ENCODE measurements around the gene MAN2A1.

- no peak for TF ChIP-seq CTCF (IDR thresholded peaks at IDR 0.05)
- TF ChIP-seq, protein P1, sequence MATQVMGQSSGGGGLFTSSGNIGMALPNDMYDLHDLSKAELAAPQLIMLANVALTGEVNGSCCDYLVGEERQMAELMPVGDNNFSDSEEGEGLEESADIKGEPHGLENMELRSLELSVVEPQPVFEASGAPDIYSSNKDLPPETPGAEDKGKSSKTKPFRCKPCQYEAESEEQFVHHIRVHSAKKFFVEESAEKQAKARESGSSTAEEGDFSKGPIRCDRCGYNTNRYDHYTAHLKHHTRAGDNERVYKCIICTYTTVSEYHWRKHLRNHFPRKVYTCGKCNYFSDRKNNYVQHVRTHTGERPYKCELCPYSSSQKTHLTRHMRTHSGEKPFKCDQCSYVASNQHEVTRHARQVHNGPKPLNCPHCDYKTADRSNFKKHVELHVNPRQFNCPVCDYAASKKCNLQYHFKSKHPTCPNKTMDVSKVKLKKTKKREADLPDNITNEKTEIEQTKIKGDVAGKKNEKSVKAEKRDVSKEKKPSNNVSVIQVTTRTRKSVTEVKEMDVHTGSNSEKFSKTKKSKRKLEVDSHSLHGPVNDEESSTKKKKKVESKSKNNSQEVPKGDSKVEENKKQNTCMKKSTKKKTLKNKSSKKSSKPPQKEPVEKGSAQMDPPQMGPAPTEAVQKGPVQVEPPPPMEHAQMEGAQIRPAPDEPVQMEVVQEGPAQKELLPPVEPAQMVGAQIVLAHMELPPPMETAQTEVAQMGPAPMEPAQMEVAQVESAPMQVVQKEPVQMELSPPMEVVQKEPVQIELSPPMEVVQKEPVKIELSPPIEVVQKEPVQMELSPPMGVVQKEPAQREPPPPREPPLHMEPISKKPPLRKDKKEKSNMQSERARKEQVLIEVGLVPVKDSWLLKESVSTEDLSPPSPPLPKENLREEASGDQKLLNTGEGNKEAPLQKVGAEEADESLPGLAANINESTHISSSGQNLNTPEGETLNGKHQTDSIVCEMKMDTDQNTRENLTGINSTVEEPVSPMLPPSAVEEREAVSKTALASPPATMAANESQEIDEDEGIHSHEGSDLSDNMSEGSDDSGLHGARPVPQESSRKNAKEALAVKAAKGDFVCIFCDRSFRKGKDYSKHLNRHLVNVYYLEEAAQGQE (IDR thresholded peaks at IDR 0.05; ENCODE audit: insufficient read depth in 1 of 2, low read depth in 2 of 2, low read length in 1 of 2), result no peak
Observed at GRCh38 chr5:109653042-109653441, 36.7 kb upstream of the MAN2A1 start.

Data from Panc1 (cell line).